SK-N-MC (cell line): ENCODE data around the gene PATL2.

Source experiments
- EZH2 ChIP-seq: fragments of 200-600 bp; sonication (generic); IDR thresholded peaks from one replicate; pipeline ENCODE4 v1.6.1; 2017; ENCODE audit warnings: antibody characterized with exemption
- FOXP2 ChIP-seq: optimal IDR thresholded peaks from 2 replicates; pipeline ENCODE3; 2011; ENCODE audit warnings: mild to moderate bottlenecking, moderate library complexity; ENCODE audit not compliant: insufficient read depth; ENCODE audit errors: extremely low read length, control extremely low read depth
- POLR2AphosphoS5 ChIP-seq: IDR thresholded peaks from 2 replicates; pipeline ENCODE4 v1.6.1; 2012; ENCODE audit warnings: mild to moderate bottlenecking, low read depth, low read length, borderline replicate concordance

DNA sequence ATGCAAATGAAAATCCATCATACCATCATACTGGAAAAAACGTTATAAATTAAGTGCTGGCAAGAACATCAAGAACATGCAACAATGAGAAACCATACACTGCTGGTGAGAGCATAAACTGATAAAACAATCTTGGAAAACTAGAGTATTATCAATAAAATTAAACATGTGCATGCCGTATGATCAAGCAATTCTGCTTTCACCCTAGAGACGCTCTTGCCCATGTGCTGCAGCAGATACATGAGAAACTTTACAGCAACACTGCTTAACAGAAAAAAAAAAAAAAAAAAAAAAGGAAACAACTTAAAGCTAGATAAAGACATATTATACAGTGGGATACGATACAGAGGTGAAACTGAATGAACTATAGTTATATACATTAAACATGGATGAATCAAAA is 69.5 kb downstream of the PATL2 start:
- TF ChIP-seq POLR2AphosphoS5, result no peak
- TF ChIP-seq EZH2, result no peak
- no peak for TF ChIP-seq FOXP2
